ENCODE measurements around the gene NLN.

NLN gene

DNA sequence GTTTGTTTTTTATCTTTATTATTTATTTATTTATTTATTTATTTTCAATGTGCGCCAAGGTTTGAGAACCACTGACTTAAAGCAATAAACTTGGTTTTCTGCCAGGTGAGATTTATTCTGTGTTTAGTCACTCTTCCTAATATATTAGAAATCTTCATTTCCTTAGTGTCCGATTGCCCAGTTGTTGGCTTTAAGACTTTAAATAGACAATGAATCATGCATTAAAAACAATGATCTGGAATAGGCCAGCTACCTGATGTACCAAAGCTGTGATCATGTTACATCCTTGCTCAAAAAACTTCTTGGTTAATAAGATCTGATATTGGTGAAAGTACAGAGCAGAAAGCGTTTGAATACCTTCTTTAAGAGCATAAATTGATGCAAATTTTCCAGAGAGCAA is 152.2 kb downstream of the NLN start:
- no peak overlapping the region for H2AFZ ChIP-seq (ENCODE audit: low read depth)
- H3K27ac ChIP-seq, result no peak overlapping the region
- H3K4me1 ChIP-seq (ENCODE audit: low read depth, poor library complexity, severe bottlenecking), result no peaks in the 10 kb centered on the region
- no peaks in the 10 kb centered on the region for H3K79me2 ChIP-seq (ENCODE audit: insufficient read depth, low read depth)
- no peak overlapping the region for H3K9ac ChIP-seq
- no peaks in the 10 kb centered on the region for H3K27me3 ChIP-seq (ENCODE audit: insufficient read depth, low read depth)
- H3K36me3 ChIP-seq (ENCODE audit: insufficient read depth), result no peaks in the 10 kb centered on the region
- H3K4me3 ChIP-seq (IDR thresholded peaks at IDR 0.05; ENCODE audit: insufficient read depth, low read depth, low read length), result no peak overlapping the region
- H3K4me2 ChIP-seq, result no peak overlapping the region
- TF ChIP-seq, protein P1, sequence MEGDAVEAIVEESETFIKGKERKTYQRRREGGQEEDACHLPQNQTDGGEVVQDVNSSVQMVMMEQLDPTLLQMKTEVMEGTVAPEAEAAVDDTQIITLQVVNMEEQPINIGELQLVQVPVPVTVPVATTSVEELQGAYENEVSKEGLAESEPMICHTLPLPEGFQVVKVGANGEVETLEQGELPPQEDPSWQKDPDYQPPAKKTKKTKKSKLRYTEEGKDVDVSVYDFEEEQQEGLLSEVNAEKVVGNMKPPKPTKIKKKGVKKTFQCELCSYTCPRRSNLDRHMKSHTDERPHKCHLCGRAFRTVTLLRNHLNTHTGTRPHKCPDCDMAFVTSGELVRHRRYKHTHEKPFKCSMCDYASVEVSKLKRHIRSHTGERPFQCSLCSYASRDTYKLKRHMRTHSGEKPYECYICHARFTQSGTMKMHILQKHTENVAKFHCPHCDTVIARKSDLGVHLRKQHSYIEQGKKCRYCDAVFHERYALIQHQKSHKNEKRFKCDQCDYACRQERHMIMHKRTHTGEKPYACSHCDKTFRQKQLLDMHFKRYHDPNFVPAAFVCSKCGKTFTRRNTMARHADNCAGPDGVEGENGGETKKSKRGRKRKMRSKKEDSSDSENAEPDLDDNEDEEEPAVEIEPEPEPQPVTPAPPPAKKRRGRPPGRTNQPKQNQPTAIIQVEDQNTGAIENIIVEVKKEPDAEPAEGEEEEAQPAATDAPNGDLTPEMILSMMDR (conservative IDR thresholded peaks at IDR 0.05; ENCODE audit: low read depth, low read length), result no peak
- H4K20me1 ChIP-seq (ENCODE audit: insufficient read depth), result no peaks in the 10 kb centered on the region

DNA sequence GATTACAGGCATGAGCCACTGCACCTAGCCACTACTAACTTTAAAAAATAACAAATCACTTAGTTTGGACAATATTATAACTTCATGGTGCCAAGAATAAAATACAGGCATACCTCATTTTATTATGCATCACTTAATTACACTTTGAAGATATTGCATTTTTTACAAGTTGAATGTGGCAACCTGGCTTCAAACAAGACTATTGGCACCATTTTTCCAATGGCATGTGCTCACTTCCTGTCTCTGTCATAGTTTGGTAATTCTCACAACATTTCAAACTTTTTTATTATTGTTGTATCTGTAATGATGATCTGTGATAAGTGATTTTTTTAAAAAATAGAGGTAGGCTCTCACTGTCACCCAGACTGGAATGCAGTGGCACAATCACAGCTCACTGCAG is 154.5 kb downstream of the NLN start:
- Histone ChIP-seq H3K36me3 (ENCODE audit: insufficient read depth) (no peaks in the 10 kb centered on the region), H3K27ac (no peak overlapping the region), H3K4me2 (no peak overlapping the region), H2AFZ (ENCODE audit: low read depth) (no peak overlapping the region), H4K20me1 (ENCODE audit: insufficient read depth) (no peaks in the 10 kb centered on the region), H3K4me3 (IDR thresholded peaks at IDR 0.05; ENCODE audit: insufficient read depth, low read depth, low read length) (no peak overlapping the region), H3K9ac (no peak overlapping the region), H3K4me1 (ENCODE audit: low read depth, poor library complexity, severe bottlenecking) (no peaks in the 10 kb centered on the region), H3K27me3 (ENCODE audit: insufficient read depth, low read depth) (no peaks in the 10 kb centered on the region), H3K79me2 (ENCODE audit: insufficient read depth, low read depth) (no peaks in the 10 kb centered on the region)
- TF ChIP-seq, protein P1 (conservative IDR thresholded peaks at IDR 0.05; ENCODE audit: low read depth, low read length), result no peak

DNA sequence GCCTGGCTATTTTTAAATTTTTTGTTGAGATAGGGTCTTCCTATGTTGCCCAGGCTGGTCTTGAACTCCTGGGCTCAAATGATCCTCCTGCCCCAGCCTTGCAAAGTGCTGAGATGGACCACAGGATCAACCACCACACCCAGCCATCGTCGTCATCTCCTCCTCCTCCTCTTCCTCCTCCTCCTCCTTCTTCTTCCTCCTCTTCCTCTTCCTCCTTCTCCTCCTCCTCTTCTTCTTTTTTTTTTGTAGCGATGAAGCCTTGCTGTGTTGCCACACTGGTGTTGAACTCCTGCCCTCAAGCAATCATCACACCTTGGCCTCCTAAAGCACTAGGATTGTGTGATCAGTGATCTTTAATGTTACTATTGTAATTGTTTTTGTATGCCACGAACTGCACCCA is 155.0 kb downstream of the NLN start:
- Histone ChIP-seq H4K20me1 (ENCODE audit: insufficient read depth) (no peaks in the 10 kb centered on the region), H3K4me1 (ENCODE audit: low read depth, poor library complexity, severe bottlenecking) (no peaks in the 10 kb centered on the region), H3K27me3 (ENCODE audit: insufficient read depth, low read depth) (no peaks in the 10 kb centered on the region), H3K79me2 (ENCODE audit: insufficient read depth, low read depth) (no peaks in the 10 kb centered on the region), H3K4me3 (IDR thresholded peaks at IDR 0.05; ENCODE audit: insufficient read depth, low read depth, low read length) (no peak overlapping the region), H2AFZ (ENCODE audit: low read depth) (no peak overlapping the region), H3K9ac (no peak overlapping the region), H3K27ac (no peak overlapping the region), H3K4me2 (no peak overlapping the region), H3K36me3 (ENCODE audit: insufficient read depth) (no peaks in the 10 kb centered on the region)
- TF ChIP-seq, protein P1 (conservative IDR thresholded peaks at IDR 0.05; ENCODE audit: low read depth, low read length), result no peak

Measured in KMS-11 (cell line).